ENCODE data around the gene HEMK1. TPM values are rescaled to one million over a fixed set of nuclear protein-coding genes. Genes with fewer than 3 reads are reported as not detected.

The HEMK1 gene
- total and polyA plus RNA-seq, 2 of the 8 experiments (the other 6 are each of a cell fraction or from before 2014, with no cell fraction given) = 9.7 to 10.6 TPM

- TF ChIP-seq NRF1 (IDR thresholded peaks at IDR 0.05; ENCODE audit: low read depth, low read length) (no peak), POLR2AphosphoS5 (IDR thresholded peaks at IDR 0.05; ENCODE audit: low read depth, low read length) (no peak), HDAC2 (IDR thresholded peaks at IDR 0.05; ENCODE audit: borderline replicate concordance in 1 of 2, low read depth in 2 of 2, low read length in 2 of 2) (peak; percentile 48 to 91; a peak in 2 of 4 replicates), RAD21 (IDR thresholded peaks at IDR 0.05 in 1 of 2, conservative IDR thresholded peaks at IDR 0.05 in 1 of 2; ENCODE audit: low read depth in 2 of 2, low read length in 2 of 2) (0 out of 4 replicates have a peak, but pooled peaks of 1 of the 2 experiments have one; percentile 8), GTF2F1 (IDR thresholded peaks at IDR 0.05; ENCODE audit: borderline replicate concordance, low read depth, low read length) (no peak), JUND (IDR thresholded peaks at IDR 0.05; ENCODE audit: low read length) (no peak), MAX (IDR thresholded peaks at IDR 0.05) (peak; percentile 99), CTBP2 (IDR thresholded peaks at IDR 0.05; ENCODE audit: borderline replicate concordance, insufficient read depth, insufficient read length, low read length) (no peak), ATF2 (IDR thresholded peaks at IDR 0.05; ENCODE audit: low read length) (no peak), KDM4A (IDR thresholded peaks at IDR 0.05; ENCODE audit: low read depth, low read length, severe bottlenecking) (no peak), SP1 (IDR thresholded peaks at IDR 0.05; ENCODE audit: low read depth, low read length) (no peak), PHF8 (conservative IDR thresholded peaks at IDR 0.05; ENCODE audit: low read depth, low read length) (no peak), RXRA (IDR thresholded peaks at IDR 0.05; ENCODE audit: insufficient read depth, low read depth, low read length) (no peak), EP300 (IDR thresholded peaks at IDR 0.05; ENCODE audit: borderline replicate concordance in 1 of 2, low read depth in 2 of 2, low read length in 2 of 2) (no peak), ATF3 (IDR thresholded peaks at IDR 0.05; ENCODE audit: insufficient read depth, low read depth, low read length) (no peak), ZNF274 (IDR thresholded peaks at IDR 0.05; ENCODE audit: borderline replicate concordance, extremely low read depth, low read length) (no peak), KDM5A (IDR thresholded peaks at IDR 0.05; ENCODE audit: low read length) (no peak), BCL11A (IDR thresholded peaks at IDR 0.05; ENCODE audit: low read depth in 2 of 2, low read length in 2 of 2) (no peak), EGR1 (IDR thresholded peaks at IDR 0.05; ENCODE audit: borderline replicate concordance, low read depth, low read length) (no peak), E2F6 (IDR thresholded peaks at IDR 0.05) (peak; percentile 73), SAP30 (IDR thresholded peaks at IDR 0.05; ENCODE audit: insufficient read depth, insufficient replicate concordance, low read length) (peak; percentile 98)
Measured at GRCh38 chr3:50525987-50526386, 43.3 kb upstream of the HEMK1 start (continued).
